Measurements from ENCODE around the gene ANHX.
"Not testable (repeated sequence)": the region's sequence is repeated elsewhere in the genome, so short reads cannot be mapped to it uniquely, and the experiment has no call there.

The ANHX gene

DNA sequence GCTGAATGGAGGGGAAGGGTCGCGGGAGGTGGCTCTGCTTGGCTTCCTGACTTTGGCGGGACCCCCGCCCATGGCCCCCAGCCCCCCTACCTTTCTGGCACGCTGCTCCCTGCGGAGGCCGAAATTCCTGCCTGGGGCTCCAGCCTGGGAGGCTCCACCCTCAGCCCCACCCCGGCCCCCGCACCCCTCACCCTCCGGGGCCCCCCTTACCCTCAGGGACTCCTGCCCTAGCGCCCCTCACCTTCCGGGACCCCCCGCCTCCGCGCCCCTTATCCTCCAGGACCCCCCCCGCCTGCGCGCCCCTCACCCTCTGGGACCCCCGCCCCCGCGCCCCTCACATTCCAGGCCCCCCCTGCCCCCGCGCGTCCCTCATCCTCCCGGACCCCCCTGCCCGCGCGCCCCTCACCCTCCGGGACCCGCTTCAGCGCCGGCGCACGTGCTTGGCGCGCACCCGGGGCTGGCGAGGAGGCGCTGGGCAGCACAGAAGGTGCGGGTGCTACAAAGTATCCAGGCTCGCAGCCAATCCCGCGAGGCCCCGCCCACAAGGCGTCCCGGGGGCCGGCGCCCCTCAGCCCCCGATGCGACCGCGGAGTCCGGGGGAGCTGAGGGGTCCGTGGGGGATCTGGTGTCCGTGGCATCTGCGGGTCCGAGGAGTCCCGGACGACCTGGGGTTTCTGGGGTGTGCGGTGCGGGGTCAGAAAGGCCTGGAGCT is at the start of gene ANHX:
ANHX (minus strand) TSS at position 477 of the 712 bp plus-strand sequence. CDS start 1,521 bp downstream, outside the sequence.
- no peak for DNase-seq (ENCODE audit: low spot score)

DNA sequence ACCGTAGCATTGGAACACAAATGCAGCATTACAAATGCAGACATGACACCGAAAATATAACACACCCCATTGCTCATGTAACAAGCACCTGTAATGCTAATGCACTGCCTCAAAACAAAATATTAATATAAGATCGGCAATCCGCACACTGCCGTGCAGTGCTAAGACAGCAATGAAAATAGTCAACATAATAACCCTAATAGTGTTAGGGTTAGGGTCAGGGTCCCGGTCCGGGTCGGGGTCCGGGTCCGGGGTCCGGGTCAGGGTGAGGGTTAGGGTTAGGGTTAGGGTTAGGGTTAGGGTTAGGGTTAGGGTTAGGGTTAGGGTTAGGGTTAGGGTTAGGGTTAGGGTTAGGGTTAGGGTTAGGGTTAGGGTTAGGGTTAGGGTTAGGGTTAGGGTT is 29.0 kb upstream of the ANHX start:
- DNase-seq (ENCODE audit: low spot score), result not testable (repeated sequence)

DNA sequence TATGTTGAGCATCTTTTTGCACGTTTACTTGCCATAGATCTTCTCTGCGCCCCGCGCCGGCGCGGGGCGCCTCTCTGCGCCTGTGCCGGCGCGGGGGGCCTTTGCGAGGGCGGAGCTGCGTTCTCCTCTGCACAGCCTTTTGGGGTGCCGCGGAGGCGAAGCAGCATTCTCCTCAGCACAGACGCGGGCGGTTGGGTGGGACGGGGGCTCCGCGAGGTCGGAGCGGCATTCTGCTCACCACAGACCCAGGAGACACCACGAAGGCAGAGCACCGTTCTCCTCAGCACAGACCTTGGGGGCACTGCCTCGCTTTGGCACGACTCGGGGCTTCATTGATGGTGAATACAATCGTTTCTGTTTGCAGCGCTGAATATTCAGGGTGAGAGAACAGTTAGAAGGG is 28.5 kb upstream of the ANHX start:
- DNase-seq (ENCODE audit: low spot score), result no peak

DNA sequence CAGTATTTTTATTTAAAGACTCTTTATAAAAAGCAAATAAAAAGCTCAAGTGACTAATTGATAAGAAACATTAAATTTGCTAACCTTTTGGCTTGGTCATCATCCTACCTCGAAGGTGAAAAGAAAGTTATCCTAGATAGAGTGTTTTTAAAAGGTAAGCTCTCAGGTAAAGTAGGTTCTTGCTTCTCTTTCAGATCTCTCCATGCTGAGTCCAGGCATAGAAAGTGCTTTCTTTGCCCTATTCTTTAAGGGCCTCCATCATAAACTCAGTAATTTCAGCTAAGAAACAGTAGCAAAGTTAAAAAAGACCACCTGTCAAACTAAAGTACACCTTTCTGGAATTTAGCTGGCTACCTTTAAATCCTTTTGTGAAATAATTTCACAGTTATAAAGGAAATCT is 20.6 kb upstream of the ANHX start:
- peak; percentile 6 for DNase-seq (ENCODE audit: low spot score)

DNA sequence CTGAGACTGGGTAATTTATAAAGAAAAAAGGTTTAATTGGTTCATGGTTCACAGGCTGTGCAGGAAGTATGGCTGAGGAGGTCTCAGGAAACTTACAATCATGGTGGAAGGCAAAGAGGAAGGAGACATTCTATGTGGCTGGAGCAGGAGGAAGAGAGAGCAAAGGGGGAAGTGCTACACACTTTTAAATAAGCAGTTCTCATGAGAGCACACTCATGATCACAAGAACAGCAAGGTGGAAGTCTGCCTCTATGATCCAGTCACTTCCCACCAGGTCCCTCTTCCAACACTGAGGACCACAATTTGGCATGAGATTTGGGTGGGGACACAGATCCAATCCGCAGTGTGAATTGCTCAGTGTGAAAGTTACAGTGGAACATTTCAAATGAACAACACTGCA is 20.2 kb upstream of the ANHX start:
- DNase-seq (ENCODE audit: low spot score), result not testable (repeated sequence)

DNA sequence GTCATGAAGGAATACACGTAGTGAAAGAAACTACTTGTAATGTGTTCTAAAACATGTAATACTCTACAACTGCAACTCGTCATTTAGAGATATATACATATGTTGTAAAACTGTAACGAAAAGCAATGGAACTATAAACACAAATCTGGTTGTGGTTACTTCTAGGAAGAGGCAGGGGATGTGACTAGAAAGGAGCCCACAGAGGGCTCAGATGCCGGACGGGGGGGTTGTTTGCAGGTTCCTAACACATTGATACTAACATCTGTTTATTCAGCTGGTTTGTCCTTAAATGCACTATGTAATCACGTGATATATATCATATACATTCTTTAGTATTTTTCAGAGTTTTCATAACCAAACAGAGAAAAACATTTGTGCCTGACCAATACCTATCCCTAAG is 16.1 kb upstream of the ANHX start:
- DNase-seq (ENCODE audit: low spot score), result no peak

DNA sequence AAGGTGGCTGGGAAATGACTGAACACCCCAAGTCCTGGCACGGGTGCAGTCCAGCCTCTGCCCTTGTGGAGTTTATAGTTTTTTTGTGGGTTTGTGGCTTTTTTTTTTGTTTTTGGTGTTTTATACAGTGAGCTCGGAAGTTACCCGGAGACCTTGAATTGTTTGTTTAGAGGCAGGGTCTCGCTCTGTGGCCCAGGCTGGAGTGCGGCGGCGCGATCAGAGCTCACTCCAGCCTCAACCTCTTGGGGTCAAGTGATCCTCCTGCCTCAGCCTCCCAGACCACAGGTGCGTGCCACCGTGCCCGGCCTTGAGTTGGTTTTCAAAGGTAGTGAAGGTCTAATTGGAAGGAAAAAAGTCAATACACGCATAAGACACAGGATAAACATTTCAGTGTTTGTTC is 879 bp upstream of the ANHX start:
- no peak for DNase-seq (ENCODE audit: low spot score)

DNA sequence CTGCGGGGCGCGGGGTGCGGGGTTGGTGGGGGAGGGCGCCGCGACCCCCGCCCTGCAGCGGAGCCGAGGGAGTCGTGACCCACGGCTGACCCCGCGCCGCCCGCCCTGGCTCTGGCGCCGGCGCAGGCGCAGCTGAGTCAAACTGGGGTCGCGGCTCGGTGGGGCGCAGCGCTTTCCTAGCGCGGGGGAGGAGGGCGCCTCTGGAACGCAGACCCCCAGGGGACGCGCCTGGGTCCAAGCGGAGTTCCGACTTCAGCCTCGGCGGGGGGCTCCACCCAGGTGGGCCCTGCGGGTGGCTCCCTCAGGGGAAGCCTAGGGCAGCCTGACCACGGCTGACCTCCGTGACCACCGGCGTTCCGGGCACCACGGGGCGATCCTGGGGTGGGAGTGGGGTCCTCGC is 467 bp upstream of the ANHX start:
- no peak for DNase-seq (ENCODE audit: low spot score)

DNA sequence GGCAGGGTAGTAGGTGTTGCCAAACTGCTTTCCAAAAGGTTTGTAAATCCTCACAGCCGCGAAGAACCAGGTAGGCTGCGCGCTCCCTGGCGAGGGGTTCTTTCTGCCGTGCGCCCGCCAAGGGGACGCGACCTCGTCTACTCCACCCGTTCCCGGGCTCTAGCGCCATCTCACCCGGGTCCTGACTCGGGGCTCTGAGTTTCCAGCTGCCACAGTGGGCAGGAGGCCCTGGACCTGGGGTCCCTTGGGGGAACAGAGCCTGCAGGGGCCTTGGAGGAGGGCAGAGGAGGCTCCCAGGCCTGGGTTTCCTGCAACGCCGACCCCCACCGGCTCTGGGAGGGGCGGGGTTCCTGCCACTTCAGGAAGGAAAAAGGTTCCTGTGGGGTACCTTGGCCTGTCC is 706 bp downstream of the ANHX start:
- no peak for DNase-seq (ENCODE audit: low spot score)

DNA sequence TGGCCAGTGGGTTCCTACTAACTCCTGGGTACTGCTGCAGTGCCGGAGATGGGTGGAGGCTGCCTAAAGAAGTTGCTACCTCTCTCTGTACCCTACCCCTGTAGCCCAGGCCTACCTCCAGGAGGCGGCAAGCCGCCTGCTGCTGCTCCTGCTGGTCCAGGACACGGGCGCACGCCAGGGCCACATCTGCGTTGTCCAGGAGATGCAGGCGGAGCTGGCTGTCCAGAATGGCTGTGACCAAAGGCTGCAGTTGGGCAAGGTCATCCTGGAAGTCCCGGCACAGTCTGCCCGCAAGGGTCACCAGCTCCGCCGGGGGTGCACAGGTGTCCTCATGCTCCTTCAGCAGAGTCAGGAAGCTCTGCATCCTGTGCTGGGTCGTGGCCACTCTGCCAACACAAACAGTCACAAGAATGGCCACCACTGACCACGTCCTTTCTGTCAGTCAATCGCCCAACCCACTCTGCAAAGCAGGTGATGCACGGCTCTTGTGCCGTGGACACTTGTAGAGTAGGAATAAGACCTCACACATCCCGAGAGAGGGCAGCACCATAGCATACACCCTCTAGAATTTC is 1.6 kb downstream of the ANHX start:
- DNase-seq (ENCODE audit: low spot score), result no peak

DNA sequence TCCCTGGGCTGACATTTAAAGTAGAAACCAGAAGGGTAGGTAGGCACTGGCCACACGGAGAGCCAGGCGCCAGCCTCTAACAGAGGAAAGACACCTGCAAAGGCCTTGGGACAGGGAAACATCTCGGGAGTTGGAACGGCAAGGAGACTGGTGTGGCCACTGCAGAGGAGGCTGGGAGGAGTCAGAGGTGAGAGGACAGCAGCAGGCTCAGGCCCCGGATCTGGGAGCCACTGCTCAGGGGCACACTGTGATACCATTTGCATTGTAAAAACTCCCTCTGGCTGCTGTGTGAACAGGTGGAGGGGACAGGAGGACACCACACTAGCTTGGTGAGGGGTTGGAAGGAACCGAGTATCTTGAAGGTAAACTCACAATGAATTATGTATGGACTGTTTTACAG is 2.7 kb downstream of the ANHX start:
- no peak for DNase-seq (ENCODE audit: low spot score)

DNA sequence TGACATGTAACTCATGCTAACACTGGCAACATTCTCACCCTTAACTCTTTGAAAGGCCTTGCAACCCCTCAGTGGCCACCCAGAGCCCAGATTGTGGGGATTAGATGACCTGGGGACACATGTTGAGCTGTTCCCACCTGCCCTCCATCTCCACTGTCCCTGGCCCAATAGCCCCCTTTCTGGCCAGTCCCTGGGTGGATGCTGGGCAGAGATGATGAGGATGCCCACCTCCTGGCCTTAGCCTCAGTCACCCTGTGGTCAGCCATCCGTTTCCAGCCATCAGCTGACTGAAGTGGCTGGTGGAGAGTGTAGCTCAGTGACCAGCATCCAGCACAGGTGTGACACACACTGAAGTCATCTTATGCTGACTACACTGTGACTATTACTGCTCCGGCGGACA is 4.7 kb downstream of the ANHX start:
- no peak for DNase-seq (ENCODE audit: low spot score)

DNA sequence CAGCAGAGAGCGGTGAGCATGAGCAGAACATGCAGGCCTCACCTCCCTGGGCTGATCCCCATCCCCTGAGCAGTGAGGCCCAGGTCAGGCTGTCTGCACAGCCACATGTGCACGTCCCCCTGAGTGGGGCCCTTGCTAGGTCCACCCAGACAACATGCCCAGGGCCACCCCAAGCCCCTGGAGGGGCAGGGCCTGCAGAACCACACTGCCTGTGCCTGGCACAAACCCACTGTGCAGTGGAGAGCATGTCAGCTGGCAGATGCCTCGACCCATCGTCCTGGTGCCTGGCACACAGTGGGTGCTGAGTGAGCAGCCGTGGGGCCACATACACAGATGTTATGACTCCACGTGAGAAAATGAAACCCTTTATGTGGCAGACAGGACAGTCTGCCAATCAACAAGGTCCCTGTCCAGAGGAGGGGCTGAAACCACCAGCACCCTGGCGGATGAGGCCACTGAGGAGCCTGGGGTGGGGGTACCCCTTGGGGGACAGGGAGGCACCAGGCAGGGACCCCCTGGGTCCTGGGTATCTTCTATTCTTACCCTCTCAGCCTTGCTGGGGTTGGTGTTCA is 8.3 kb downstream of the ANHX start:
- DNase-seq (ENCODE audit: low spot score), result no peak

DNA sequence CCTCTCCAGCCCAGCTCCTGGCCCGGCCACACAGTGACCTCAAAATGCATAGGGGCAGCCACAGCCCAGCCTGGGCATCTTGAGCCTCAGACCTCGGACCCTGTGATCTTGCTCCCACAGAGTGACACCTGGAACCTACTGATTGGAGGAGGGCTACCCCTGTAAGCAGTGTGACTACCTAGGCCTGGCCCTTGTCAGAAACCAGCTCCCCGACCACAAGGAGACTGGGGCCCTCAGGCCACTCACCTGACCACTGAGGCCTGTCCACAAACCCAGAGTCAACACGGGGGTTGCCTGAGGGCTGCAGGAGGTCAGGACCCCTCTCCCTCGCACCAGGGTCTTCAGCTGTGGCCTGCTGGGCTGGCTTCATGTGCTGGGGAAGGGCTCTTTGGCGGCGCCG is 9.0 kb downstream of the ANHX start:
- DNase-seq (ENCODE audit: low spot score), result no peak

DNA sequence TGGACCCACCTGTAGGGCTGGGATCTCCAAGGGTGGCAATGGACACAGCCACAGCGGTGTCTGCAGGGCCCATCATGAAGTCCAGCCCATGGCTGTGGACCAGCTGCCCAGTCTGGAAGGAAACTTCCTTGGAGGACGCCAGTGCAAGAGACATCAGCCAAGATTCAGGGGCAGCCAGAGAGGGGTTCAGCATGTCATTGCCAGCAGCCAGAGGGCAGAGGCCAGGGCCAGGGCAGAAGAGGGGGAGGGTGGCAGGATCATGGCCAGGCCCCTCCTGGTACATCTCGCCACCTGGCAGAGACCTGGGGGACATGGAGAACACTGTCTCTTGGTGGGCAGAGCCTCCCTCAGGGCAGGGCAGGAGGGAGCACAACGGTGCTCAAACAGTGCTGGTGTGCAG is 10.2 kb downstream of the ANHX start:
- DNase-seq (ENCODE audit: low spot score), result no peak

DNA sequence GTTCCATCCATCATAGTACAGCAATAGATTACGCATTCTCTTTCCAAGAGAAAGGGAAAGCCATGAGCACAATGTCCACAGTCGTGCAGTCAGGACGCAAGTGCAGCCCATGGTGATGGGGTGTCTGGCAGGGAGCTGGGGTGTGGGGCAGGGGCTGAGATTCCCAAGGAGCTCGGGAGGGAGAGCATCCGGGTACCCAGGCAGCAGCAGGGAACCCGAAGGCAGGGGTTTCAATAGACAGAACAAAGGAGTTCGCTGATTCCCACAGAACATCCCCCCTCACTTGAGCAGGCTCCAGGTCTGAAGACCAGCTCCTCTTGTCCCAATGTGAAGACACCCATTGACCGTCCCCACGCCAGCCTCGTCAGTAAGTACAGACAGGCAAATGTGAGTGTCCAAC is 13.5 kb downstream of the ANHX start:
- no peak for DNase-seq (ENCODE audit: low spot score)

DNA sequence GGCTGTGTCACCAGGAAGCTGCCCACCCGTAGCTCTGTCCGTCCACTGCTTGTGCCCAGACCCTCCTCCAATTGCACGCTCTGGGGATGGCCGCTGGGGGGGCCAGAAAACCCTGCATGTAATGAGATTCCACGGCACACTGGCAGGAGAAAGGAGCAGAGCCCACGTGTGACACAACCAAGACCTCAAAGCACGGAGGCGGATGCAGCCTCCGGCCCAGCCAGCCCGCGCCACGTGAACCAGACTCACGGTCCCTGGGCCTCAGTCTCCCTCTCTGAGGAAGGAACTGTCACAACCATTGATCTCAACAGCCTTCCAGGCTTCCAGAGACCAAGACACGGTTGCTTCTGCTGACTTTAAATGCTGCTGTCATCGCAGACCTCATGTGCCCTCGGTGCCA is 14.4 kb downstream of the ANHX start:
- no peak for DNase-seq (ENCODE audit: low spot score)

DNA sequence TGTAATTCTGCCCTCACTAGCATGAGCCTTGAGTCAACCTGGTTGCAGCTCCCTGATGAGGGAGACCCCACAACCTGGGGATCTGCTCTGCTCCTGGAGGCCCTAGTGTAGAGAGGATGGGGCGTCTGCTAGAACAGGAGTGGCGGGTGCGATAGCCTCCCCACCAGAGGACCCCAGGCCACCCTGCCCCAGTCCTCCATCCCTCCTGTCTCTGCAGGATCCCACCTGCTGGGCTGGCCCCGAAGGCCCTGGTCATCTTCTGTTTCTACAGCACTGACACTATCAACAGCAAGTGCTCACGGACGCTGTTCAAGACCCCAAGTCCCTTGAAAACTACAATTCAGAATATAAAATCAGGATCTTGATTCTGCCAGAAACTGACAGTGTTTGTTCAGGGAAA is 15.2 kb downstream of the ANHX start:
- no peak for DNase-seq (ENCODE audit: low spot score)

DNA sequence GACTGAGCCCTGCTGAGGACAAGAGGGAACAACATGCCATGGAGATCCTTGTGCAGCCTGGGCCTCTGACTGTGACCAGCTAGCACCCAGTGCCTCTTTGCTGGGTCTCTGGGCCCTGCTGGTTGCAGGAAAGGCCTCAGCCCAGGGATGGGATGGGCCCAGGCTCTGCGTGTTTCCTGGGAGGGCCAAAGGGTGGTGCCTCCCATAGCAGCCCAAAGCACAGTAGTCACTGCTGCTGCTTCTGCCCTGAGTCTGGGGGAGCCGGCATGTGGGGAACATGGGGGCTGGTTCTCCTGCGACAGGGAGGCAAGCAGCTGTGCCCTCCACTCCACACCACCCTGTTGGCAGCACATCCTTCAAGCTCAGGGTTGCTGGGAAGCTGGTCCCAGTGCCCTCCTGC is 18.5 kb downstream of the ANHX start:
- DNase-seq (ENCODE audit: low spot score), result no peak

DNA sequence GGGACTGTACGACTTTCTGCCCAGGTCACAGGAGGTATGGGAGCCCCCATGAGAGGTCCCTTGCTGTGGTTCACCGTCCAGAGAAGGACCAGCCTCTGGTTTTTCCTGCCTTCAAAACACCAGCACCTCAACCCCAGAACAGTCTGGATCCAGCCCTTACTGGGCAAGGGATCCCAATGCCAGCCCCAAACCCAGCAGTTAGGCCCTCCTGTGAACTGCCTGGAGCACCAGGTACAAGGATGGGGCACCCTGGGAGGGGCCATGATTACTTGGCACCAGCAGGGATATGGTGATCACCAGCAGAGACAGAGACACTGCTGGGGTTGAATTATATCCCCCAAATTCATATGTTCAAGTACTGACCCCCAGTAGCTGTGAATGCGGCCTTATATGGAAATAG is 20.0 kb downstream of the ANHX start:
- DNase-seq (ENCODE audit: low spot score), result no peak

DNA sequence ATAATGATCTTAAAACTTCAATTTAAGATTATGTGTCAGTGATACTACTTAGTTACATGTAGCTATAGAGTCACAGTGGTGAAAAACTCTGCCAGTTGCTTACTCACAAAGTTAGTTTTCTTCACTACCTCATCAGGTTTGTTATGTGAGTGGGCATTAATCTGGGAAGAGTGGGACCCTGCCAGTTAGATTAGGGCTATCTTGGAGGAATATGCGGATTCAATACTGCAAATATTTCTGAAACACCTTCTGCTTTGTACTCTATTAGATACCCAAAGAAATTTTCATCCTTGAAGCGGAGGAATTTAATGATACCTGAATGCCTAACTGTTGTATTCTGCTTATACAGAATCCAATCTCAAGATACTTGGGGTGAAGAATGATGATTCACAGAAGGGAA is 29.3 kb downstream of the ANHX start:
- DNase-seq (ENCODE audit: low spot score), result no peak

DNA sequence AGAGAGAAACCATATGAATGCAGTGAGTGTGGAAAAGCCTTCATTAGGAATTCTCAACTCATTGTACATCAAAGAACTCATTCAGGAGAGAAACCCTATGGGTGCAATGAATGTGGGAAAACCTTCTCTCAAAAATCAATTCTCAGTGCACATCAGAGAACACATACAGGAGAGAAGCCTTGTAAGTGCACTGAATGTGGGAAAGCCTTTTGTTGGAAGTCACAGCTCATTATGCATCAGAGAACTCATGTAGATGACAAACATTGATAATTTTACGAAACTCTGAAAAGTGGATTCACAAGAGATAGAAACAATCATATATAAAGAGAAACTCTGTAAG is 31.4 kb downstream of the ANHX start:
- no peak for DNase-seq (ENCODE audit: low spot score)

DNA sequence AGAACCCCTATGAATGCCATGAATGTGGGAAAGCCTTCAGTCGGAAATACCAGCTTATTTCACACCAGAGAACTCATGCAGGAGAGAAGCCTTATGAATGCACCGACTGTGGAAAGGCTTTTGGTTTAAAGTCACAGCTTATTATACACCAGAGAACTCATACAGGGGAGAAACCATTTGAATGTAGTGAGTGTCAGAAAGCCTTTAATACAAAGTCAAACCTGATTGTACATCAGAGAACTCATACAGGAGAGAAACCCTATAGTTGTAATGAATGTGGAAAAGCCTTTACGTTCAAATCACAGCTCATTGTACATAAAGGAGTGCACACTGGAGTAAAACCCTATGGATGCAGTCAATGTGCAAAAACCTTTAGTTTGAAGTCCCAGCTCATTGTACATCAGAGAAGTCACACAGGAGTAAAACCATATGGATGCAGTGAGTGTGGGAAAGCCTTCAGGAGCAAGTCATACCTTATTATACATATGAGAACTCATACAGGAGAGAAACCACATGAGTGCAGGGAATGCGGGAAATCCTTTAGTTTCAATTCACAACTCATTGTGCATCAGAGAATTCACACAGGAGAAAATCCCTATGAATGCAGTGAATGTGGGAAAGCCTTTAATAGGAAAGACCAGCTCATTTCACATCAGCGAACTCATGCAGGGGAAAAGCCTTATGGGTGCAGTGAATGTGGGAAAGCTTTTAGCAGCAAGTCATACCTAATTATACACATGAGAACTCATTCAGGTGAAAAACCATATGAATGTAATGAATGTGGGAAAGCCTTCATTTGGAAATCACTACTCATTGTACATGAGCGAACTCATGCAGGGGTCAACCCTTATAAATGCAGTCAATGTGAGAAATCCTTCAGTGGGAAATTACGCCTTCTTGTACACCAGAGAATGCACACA is 32.1 kb downstream of the ANHX start:
- DNase-seq (ENCODE audit: low spot score), result no peak

Data from LoVo (cell line).